HL-60 (cell line): ENCODE measurements around the gene GTF2H4.

Source experiments
- DNase-seq, 2 experiments: peaks; one replicate each; pipeline ENCODE4 v3.0.0-alpha.2; 2010 to 2020; ENCODE audit warnings: low read depth in 1 of 2, low spot score in 1 of 2
- H3K27ac ChIP-seq: fragments of 250-450 bp; sonication (Bioruptor Pico); replicated peaks from 2 replicates; pipeline ENCODE4 v1.5.1; 2020; ENCODE audit warnings: mild to moderate bottlenecking, moderate library complexity
- H3K27me3 ChIP-seq: fragments of 250-450 bp; sonication (Bioruptor Pico); 2 replicates; pipeline ENCODE4 v1.5.1; 2021; ENCODE audit warnings: mild to moderate bottlenecking, moderate library complexity; ENCODE audit not compliant: insufficient read depth, poor library complexity, severe bottlenecking
- H3K4me3 ChIP-seq: replicated peaks from 2 replicates; pipeline ENCODE4 v1.5.1; 2011; ENCODE audit warnings: mild to moderate bottlenecking, control low read depth, low read length; ENCODE audit not compliant: insufficient read depth
- GABPA ChIP-seq: IDR thresholded peaks from 2 replicates; pipeline ENCODE4 v1.6.1; 2012; ENCODE audit warnings: low read depth
- POLR2AphosphoS5 ChIP-seq: IDR thresholded peaks from 2 replicates; pipeline ENCODE4 v1.6.1; 2012; ENCODE audit warnings: low read depth
- SPI1 ChIP-seq: IDR thresholded peaks from 2 replicates; pipeline ENCODE4 v1.6.1; 2012; ENCODE audit warnings: low read depth, mild to moderate bottlenecking, borderline replicate concordance
- TF ChIP-seq, protein P1 (sequence below): IDR thresholded peaks from 2 replicates; pipeline ENCODE4 v1.6.1; 2012; ENCODE audit warnings: low read depth; ENCODE audit not compliant: insufficient replicate concordance
- TF ChIP-seq, protein P2 (sequence below): IDR thresholded peaks from one replicate; pipeline ENCODE4 v1.5.1; 2011; ENCODE audit warnings: low read length, control low read depth, inconsistent platforms; ENCODE audit not compliant: insufficient read depth

GTF2H4 gene

GRCh38 chr6:30891816-30892538, 16.0 kb upstream of the GTF2H4 start:
- DNase-seq: no peak
- H3K27ac ChIP-seq: no peak overlapping the region
- H3K4me3 ChIP-seq: no peak overlapping the region
- peaks cover 12% of the 10 kb centered on the region for H3K27me3 ChIP-seq
- TF ChIP-seq, protein P1, sequence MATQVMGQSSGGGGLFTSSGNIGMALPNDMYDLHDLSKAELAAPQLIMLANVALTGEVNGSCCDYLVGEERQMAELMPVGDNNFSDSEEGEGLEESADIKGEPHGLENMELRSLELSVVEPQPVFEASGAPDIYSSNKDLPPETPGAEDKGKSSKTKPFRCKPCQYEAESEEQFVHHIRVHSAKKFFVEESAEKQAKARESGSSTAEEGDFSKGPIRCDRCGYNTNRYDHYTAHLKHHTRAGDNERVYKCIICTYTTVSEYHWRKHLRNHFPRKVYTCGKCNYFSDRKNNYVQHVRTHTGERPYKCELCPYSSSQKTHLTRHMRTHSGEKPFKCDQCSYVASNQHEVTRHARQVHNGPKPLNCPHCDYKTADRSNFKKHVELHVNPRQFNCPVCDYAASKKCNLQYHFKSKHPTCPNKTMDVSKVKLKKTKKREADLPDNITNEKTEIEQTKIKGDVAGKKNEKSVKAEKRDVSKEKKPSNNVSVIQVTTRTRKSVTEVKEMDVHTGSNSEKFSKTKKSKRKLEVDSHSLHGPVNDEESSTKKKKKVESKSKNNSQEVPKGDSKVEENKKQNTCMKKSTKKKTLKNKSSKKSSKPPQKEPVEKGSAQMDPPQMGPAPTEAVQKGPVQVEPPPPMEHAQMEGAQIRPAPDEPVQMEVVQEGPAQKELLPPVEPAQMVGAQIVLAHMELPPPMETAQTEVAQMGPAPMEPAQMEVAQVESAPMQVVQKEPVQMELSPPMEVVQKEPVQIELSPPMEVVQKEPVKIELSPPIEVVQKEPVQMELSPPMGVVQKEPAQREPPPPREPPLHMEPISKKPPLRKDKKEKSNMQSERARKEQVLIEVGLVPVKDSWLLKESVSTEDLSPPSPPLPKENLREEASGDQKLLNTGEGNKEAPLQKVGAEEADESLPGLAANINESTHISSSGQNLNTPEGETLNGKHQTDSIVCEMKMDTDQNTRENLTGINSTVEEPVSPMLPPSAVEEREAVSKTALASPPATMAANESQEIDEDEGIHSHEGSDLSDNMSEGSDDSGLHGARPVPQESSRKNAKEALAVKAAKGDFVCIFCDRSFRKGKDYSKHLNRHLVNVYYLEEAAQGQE: no peak
- peak; percentile 50; the same call in 1 of the 2 replicates for TF ChIP-seq SPI1

DNA sequence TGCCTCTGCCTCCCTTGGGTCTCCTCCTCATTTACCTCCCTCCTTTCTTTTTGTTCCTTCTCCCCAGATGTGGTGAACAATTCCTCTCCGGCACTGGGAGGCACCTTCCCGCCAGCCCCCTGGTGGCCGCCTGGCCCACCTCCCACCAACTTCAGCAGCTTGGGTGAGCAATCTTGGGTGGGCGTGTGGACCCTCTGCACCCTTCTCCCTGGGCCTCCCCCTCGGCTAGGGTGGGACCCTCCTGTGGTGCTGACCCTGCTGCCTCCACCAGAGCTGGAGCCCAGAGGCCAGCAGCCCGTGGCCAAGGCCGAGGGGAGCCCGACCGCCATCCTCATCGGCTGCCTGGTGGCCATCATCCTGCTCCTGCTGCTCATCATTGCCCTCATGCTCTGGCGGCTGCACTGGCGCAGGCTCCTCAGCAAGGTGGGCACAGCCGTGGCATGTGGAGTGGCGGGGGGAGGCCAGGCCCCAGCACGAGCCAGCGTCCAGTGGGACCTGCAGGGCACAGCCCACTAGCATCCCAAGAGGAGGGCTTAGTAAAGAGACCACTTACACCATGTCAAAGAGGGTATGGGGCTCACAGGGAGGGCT, 14.9 kb upstream of the GTF2H4 start:
- peaks cover 12% of the 10 kb centered on the region for H3K27me3 ChIP-seq
- no peak overlapping the region for H3K4me3 ChIP-seq
- TF ChIP-seq, protein P2, sequence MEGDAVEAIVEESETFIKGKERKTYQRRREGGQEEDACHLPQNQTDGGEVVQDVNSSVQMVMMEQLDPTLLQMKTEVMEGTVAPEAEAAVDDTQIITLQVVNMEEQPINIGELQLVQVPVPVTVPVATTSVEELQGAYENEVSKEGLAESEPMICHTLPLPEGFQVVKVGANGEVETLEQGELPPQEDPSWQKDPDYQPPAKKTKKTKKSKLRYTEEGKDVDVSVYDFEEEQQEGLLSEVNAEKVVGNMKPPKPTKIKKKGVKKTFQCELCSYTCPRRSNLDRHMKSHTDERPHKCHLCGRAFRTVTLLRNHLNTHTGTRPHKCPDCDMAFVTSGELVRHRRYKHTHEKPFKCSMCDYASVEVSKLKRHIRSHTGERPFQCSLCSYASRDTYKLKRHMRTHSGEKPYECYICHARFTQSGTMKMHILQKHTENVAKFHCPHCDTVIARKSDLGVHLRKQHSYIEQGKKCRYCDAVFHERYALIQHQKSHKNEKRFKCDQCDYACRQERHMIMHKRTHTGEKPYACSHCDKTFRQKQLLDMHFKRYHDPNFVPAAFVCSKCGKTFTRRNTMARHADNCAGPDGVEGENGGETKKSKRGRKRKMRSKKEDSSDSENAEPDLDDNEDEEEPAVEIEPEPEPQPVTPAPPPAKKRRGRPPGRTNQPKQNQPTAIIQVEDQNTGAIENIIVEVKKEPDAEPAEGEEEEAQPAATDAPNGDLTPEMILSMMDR: no peak
- TF ChIP-seq SPI1: no peak
- TF ChIP-seq, protein P1: no peak
- TF ChIP-seq GABPA: no peak
- no peak for TF ChIP-seq POLR2AphosphoS5
- H3K27ac ChIP-seq: no peak overlapping the region
- no peak for DNase-seq

- Histone ChIP-seq H3K27me3 (peaks cover 12% of the 10 kb centered on the region), H3K4me3 (no peak overlapping the region), H3K27ac (no peak overlapping the region)
- TF ChIP-seq SPI1: no peak
- TF ChIP-seq, protein P2: no peak
- TF ChIP-seq, protein P1: no peak
- no peak for TF ChIP-seq POLR2AphosphoS5
- TF ChIP-seq GABPA: no peak
- no peak for DNase-seq
Observed at GRCh38 chr6:30893666-30894065, 14.3 kb upstream of the GTF2H4 start.
